CD4-positive, CD25-positive, alpha-beta regulatory T cell (primary cell): ENCODE measurements around the gene SMO. TPM values are rescaled to one million over a fixed set of nuclear protein-coding genes. Genes with fewer than 3 reads are reported as not detected.

Experiments used
- ATAC-seq, 2 donors: fragments of 150-1000 bp; cut with Tn5 transposase; one replicate each; pipeline ENCODE4 v1.10.0; 2021; ENCODE audit warnings: low read depth in 2 of 2, moderate number of reproducible peaks in 2 of 2, moderate library complexity in 1 of 2
- DNase-seq, 3 donors: peaks; one replicate each; pipeline versions ENCODE4 v3.0.0 to v3.0.0-alpha.2; 2012 to 2022; ENCODE audit warnings: mixed read lengths in 1 of 3
- H3K27ac ChIP-seq: one replicate; pipeline ENCODE4 v1.7.0; 2013; ENCODE audit warnings: mild to moderate bottlenecking, low read length; ENCODE audit not compliant: insufficient read depth, poor library complexity, severe bottlenecking
- H3K27me3 ChIP-seq: one replicate; pipeline ENCODE4 v1.7.0; 2013; ENCODE audit warnings: low read length; ENCODE audit not compliant: control insufficient read depth, insufficient read depth
- H3K36me3 ChIP-seq: one replicate; pipeline ENCODE4 v1.7.0; 2013; ENCODE audit warnings: mild to moderate bottlenecking, low read length, moderate library complexity; ENCODE audit not compliant: control insufficient read depth, insufficient read depth
- H3K4me1 ChIP-seq: 2 replicates; pipeline ENCODE4 v1.7.0; 2013; ENCODE audit warnings: mild to moderate bottlenecking, low read length; ENCODE audit not compliant: insufficient read depth, control insufficient read depth, poor library complexity, severe bottlenecking
- H3K4me3 ChIP-seq: one replicate; pipeline ENCODE4 v1.7.0; 2013; ENCODE audit warnings: low read depth, mild to moderate bottlenecking, low read length, moderate library complexity
- H3K9me3 ChIP-seq, 2 experiments: 1 replicate in 1 of 2; 2 replicates in 1 of 2; pipeline ENCODE4 v1.7.0; 2013; ENCODE audit warnings: low read length in 2 of 2, mild to moderate bottlenecking in 1 of 2, moderate library complexity in 1 of 2; ENCODE audit not compliant: control insufficient read depth in 2 of 2
- H3K27ac Mint-ChIP-seq, 3 donors: one replicate each; pipeline ENCODE4 v1.8.0; 2020 to 2022; ENCODE audit warnings: mild to moderate bottlenecking in 3 of 3, mixed read lengths in 3 of 3, moderate library complexity in 2 of 3
- H3K27me3 Mint-ChIP-seq: one replicate; pipeline ENCODE4 v1.8.0; 2022; ENCODE audit warnings: mild to moderate bottlenecking, mixed read lengths
- H3K36me3 Mint-ChIP-seq: one replicate; pipeline ENCODE4 v1.8.0; 2020; ENCODE audit warnings: mixed read lengths
- H3K4me1 Mint-ChIP-seq, 4 donors: one replicate each; pipeline ENCODE4 v1.8.0; 2020 to 2022; ENCODE audit warnings: mixed read lengths in 4 of 4, mild to moderate bottlenecking in 1 of 4
- H3K4me3 Mint-ChIP-seq, 4 donors: one replicate each; pipeline ENCODE4 v1.8.0; 2020 to 2022; ENCODE audit warnings: mild to moderate bottlenecking in 4 of 4, mixed read lengths in 4 of 4, moderate library complexity in 3 of 4
- H3K9me3 Mint-ChIP-seq, 7 donors: one replicate each; pipeline ENCODE4 v1.8.0; 2020 to 2022; ENCODE audit warnings: mixed read lengths in 7 of 7, mild to moderate bottlenecking in 3 of 7, moderate library complexity in 2 of 7
- polyA plus RNA-seq, 4 donors: library from polyadenylated mRNA; unstranded; fragments of 300-500 nt; fragmentation: Illumina TruSeq; gene quantifications; one replicate each; pipeline ENCODE4 v1.2.3, GENCODE V29; 2021
- total RNA-seq: library from RNA; stranded (reverse); gene quantifications from one replicate; pipeline ENCODE4 v1.2.3, GENCODE V29; 2022

Gene SMO
- total and polyA plus RNA-seq, 5 donors from 2014 or later, result 0.12 TPM; not detected in 4

GRCh38 chr7:129191272-129191671, 2.8 kb downstream of the SMO start:
- ATAC-seq (no peak), DNase-seq (no peak)
- Histone ChIP-seq H3K4me1 (peaks cover 7% of the 10 kb centered on the region), H3K4me3 (no peak overlapping the region), H3K9me3 (no peaks in the 10 kb centered on the region), H3K27ac (no peak overlapping the region), H3K27me3 (peaks cover 24% of the 10 kb centered on the region), H3K36me3 (no peaks in the 10 kb centered on the region)
- no peak overlapping the region for H3K4me3 Mint-ChIP-seq
- H3K4me1 Mint-ChIP-seq, result peaks cover 0 to 12% (median 5%) of the 10 kb centered on the region in 4 donors
- H3K36me3 Mint-ChIP-seq, result peaks cover 4% of the 10 kb centered on the region
- no peak overlapping the region for H3K27ac Mint-ChIP-seq
- H3K9me3 Mint-ChIP-seq, result peaks cover 0 to 2% (median 0%) of the 10 kb centered on the region in 7 donors
- peaks cover 61% of the 10 kb centered on the region for H3K27me3 Mint-ChIP-seq

DNA sequence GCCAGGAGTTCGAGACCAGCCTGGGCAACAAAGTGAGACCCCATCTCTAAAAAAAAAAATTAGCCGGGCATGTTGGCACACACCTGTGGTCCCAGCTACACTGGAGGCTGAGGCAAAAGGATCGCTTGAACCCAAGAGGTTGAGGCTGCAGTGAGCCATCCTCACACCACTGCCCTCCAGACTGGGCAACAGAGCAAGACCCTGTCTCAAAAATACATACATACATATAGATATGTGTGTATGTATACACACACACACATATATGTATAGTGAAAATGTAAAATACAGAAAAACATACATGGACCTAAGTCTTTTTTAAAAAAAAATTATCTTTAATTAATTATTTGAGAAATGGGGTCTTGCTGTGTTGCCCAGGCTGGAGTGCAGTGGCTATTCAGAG, 5.5 kb downstream of the SMO start:
- H3K9me3 Mint-ChIP-seq, result peaks cover 0 to 3% (median 0%) of the 10 kb centered on the region in 7 donors
- no peak for DNase-seq
- H3K9me3 ChIP-seq, result no peaks in the 10 kb centered on the region

DNA sequence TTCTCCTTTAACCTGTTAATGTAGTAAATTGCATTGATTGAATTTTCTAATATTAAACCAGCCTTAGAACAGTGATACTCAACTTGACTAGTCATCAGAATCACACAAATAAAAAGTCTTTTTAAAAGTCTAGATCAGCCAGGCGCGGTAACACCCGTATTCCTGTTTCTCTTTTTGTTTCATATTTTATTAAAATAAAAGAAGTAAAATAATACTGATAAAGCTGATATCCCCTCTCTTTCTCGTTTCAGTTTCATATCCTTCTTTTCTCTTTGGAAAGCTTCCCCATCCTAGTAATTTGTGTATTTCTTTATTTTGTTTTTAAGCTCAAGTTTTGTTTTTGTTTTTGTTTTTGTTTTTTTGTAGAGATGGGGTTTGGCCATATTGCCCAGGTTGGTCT, 9.3 kb downstream of the SMO start:
- H3K27me3 Mint-ChIP-seq, result peaks cover 26% of the 10 kb centered on the region
- no peaks in the 10 kb centered on the region for H3K4me1 Mint-ChIP-seq
- no peaks in the 10 kb centered on the region for H3K36me3 Mint-ChIP-seq
- Histone ChIP-seq H3K4me3 (no peak overlapping the region), H3K9me3 (no peaks in the 10 kb centered on the region), H3K27me3 (peaks cover 3% of the 10 kb centered on the region), H3K27ac (no peak overlapping the region), H3K4me1 (no peaks in the 10 kb centered on the region), H3K36me3 (no peaks in the 10 kb centered on the region)
- no peak for ATAC-seq
- H3K4me3 Mint-ChIP-seq, result no peak overlapping the region
- peaks cover 0 to 2% (median 0%) of the 10 kb centered on the region in 7 donors for H3K9me3 Mint-ChIP-seq
- no peak for DNase-seq
- H3K27ac Mint-ChIP-seq, result no peak overlapping the region

More for the DNA sequence above, 5.5 kb downstream of the SMO start:
- Mint-ChIP-seq H3K4me1 (peaks cover 0 to 5% (median 3%) of the 10 kb centered on the region in 4 donors), H3K27ac (no peak overlapping the region), H3K36me3 (no peaks in the 10 kb centered on the region), H3K27me3 (peaks cover 50% of the 10 kb centered on the region), H3K4me3 (no peak overlapping the region)
- Histone ChIP-seq H3K27ac (no peak overlapping the region), H3K27me3 (peaks cover 22% of the 10 kb centered on the region), H3K4me1 (peaks cover under 1% of the 10 kb centered on the region), H3K36me3 (no peaks in the 10 kb centered on the region), H3K4me3 (no peak overlapping the region)
- ATAC-seq, result no peak

DNA sequence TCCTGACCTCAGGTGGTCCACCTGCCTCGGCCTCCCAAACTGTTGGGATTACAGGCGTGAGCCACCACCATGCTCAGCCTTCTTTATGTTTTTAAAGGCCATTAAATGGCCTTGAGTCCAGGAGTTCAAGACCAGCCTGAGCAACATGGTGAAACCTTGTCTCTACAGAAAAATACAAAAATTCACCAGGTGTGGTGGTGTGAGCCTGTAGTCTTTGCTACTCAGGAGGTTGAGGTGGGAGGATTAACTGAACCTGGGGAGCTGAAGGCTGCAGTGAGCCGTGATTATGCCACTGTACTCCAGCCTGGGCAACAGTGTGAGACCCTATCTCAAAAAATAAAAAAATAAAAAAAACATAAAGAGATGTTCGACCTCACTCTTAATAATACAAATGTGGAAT, 11.0 kb downstream of the SMO start:
- H3K27ac Mint-ChIP-seq, result no peak overlapping the region
- H3K27me3 Mint-ChIP-seq, result peaks cover 24% of the 10 kb centered on the region
- Histone ChIP-seq H3K36me3 (no peaks in the 10 kb centered on the region), H3K4me1 (no peaks in the 10 kb centered on the region), H3K27me3 (peaks cover 3% of the 10 kb centered on the region), H3K27ac (no peak overlapping the region), H3K4me3 (no peak overlapping the region), H3K9me3 (no peaks in the 10 kb centered on the region)
- H3K9me3 Mint-ChIP-seq, result peaks cover 0 to 2% (median 0%) of the 10 kb centered on the region in 7 donors
- DNase-seq (no peak), ATAC-seq (no peak)
- H3K36me3 Mint-ChIP-seq, result no peaks in the 10 kb centered on the region
- no peaks in the 10 kb centered on the region for H3K4me1 Mint-ChIP-seq
- no peak overlapping the region for H3K4me3 Mint-ChIP-seq

DNA sequence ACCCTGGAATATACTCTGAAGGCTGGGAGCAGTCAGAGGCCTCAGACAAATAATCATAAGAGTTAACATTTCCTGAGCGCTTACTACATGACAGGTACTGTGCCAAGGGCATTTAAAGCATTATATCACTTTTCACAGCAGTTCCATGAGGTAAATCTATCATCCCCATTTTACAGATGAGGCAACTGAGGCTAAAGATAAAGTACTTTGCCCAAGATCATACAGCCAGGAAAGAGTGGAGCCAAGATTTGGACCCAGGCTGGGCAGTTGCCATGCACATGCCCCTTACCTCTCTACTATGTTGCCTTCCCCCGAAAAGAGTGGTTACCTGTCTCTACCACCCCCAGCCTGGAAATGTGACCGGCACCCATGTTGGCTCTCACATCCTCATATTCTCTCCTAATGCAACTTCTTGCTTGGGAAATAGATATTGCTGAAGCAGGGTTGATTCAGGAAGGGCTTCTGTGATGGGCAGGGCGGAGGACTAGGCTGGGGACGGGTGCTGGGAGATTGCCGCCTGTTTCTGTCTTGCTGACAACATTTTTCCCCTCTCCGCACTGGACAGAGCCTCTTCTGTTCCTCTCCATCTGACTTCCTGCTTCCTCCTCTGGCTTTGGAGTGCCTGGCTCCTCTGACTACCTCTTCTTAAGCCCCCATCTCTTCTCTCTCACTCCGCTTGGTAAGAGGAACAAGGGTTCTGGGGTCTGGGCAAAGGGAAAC, 13.8 kb downstream of the SMO start:
- DNase-seq, result no peak
- no peaks in the 10 kb centered on the region for H3K4me1 Mint-ChIP-seq
- no peak overlapping the region for H3K27ac Mint-ChIP-seq

GRCh38 chr7:129203050-129203741, 14.8 kb downstream of the SMO start:
- H3K4me1 ChIP-seq, result no peaks in the 10 kb centered on the region
- ATAC-seq (no peak), DNase-seq (no peak)
- H3K36me3 Mint-ChIP-seq, result no peaks in the 10 kb centered on the region
- no peak overlapping the region for H3K4me3 Mint-ChIP-seq
- H3K9me3 Mint-ChIP-seq, result no peaks in the 10 kb centered on the region
- peaks cover 2% of the 10 kb centered on the region for H3K27me3 ChIP-seq
- peaks cover 19% of the 10 kb centered on the region for H3K27me3 Mint-ChIP-seq
- H3K36me3 ChIP-seq, result no peaks in the 10 kb centered on the region
- H3K27ac ChIP-seq, result no peak overlapping the region
- H3K4me3 ChIP-seq, result no peak overlapping the region
- no peak overlapping the region for H3K27ac Mint-ChIP-seq
- no peaks in the 10 kb centered on the region for H3K9me3 ChIP-seq
- no peaks in the 10 kb centered on the region for H3K4me1 Mint-ChIP-seq

More for the DNA sequence above, 13.8 kb downstream of the SMO start:
- H3K9me3 ChIP-seq, result no peaks in the 10 kb centered on the region
- no peak for ATAC-seq
- no peak overlapping the region for H3K27ac ChIP-seq
- H3K36me3 ChIP-seq, result no peaks in the 10 kb centered on the region
- Mint-ChIP-seq H3K27me3 (peaks cover 16% of the 10 kb centered on the region), H3K9me3 (peaks cover 0 to 2% (median 0%) of the 10 kb centered on the region in 7 donors), H3K36me3 (no peaks in the 10 kb centered on the region), H3K4me3 (no peak overlapping the region)
- H3K4me1 ChIP-seq, result no peaks in the 10 kb centered on the region
- H3K27me3 ChIP-seq, result peaks cover 3% of the 10 kb centered on the region
- H3K4me3 ChIP-seq, result no peak overlapping the region

DNA sequence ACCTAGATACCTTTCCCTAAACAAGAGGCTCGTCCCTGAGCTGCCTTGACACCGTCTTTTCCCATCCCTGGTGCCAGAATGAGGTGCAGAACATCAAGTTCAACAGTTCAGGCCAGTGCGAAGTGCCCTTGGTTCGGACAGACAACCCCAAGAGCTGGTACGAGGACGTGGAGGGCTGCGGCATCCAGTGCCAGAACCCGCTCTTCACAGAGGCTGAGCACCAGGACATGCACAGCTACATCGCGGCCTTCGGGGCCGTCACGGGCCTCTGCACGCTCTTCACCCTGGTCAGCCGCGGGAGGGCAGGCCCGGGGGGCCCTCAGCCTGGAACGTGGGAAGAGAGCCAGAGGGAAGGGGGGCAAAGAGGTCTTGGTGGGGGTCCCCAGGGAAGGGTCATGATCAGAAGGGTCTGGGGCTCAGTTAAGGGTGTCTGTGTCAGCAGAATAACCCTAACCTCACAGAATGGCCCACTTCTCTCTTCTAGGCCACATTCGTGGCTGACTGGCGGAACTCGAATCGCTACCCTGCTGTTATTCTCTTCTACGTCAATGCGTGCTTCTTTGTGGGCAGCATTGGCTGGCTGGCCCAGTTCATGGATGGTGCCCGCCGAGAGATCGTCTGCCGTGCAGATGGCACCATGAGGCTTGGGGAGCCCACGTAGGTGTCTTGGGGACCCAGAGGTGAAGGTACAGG, 16.8 kb downstream of the SMO start:
- no peaks in the 10 kb centered on the region for H3K4me1 ChIP-seq
- H3K27me3 ChIP-seq, result no peaks in the 10 kb centered on the region
- ATAC-seq (no peak), DNase-seq (no peak)
- H3K36me3 ChIP-seq, result no peaks in the 10 kb centered on the region
- no peak overlapping the region for H3K4me3 Mint-ChIP-seq
- peaks cover 21% of the 10 kb centered on the region for H3K27me3 Mint-ChIP-seq
- no peaks in the 10 kb centered on the region for H3K9me3 ChIP-seq
- H3K27ac Mint-ChIP-seq, result no peak overlapping the region
- H3K36me3 Mint-ChIP-seq, result no peaks in the 10 kb centered on the region
- no peak overlapping the region for H3K4me3 ChIP-seq
- no peaks in the 10 kb centered on the region for H3K9me3 Mint-ChIP-seq
- H3K4me1 Mint-ChIP-seq, result no peaks in the 10 kb centered on the region
- H3K27ac ChIP-seq, result no peak overlapping the region
